HG03039 (cell line): ENCODE data around the gene CAVIN2.

Experiments
- ATAC-seq: cut with Tn5 transposase; IDR thresholded peaks from one replicate; pipeline ENCODE4 v1.9.1; 2021; ENCODE audit warnings: mild to moderate bottlenecking, moderate library complexity; ENCODE audit not compliant: unreplicated experiment

Gene CAVIN2

GRCh38 chr2:191866195-191866594 is 19.3 kb upstream of the CAVIN2 start:
- no peak for ATAC-seq

DNA sequence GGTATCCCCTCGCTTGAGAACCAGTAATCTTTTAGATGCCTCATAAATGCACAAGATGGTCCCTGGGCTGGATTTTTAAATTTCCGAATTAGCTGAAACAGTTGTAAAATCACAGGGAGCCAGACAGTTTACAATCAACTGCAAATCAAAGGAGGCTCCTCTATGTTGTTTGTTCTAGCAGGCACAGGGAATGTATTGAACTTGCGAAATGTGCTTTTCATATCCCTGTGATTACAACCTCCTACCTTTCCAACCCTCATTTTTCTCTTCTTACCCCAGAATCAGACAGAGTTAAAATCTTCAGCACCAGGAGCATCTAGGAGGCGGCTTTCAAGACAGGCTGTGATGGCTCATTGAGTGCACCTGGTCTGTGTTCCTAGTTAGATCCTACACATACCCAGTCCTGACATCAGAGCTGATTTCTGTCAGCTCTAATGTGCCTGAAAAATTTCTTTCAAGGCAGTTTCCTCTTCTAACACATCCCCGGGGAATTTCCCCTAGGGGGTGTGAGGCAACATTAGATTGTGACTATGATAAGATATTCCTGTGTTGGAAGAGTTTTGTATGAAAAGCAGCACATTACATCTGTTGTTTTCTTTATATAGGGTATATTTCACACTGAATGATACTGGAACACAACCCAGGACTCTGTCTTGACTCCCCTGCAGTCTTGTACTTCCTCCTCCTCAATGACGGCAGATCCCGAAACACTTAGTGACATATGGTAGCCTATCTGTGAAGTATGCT is 17.9 kb upstream of the CAVIN2 start:
- ATAC-seq = no peak

- no peak for ATAC-seq
Measured at GRCh38 chr2:191863988-191864387, 17.1 kb upstream of the CAVIN2 start.

DNA sequence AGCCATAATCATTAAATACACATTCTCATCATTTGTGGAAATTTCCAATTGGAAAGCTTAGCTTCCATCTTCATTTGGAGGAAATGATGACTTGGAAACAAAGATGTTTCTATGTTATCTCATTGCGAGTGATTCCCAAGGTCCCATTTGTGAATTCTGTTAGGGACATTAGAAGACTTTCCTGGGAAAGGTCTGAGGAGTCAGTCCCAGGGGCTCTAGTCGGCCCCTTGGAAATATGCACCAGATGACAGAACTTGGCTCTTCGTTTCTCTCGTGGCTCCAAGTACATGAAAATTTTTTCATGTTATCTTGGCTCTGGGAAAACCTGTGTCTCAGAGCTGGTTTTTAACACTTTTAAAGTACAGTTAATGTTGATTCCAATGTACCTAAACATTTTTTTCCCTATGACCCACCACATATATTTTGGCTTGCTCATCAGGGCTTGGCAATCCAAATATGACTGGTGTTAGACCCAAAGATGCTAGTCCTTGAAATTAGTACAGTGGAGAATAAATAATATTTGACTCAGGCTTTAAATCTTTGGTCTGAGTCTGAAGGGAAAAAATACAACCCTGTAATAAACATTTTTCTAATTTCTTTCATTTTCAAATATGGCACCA is 15.4 kb upstream of the CAVIN2 start:
- ATAC-seq = no peak

GRCh38 chr2:191860760-191861466 is 14.0 kb upstream of the CAVIN2 start:
- ATAC-seq = no peak

DNA sequence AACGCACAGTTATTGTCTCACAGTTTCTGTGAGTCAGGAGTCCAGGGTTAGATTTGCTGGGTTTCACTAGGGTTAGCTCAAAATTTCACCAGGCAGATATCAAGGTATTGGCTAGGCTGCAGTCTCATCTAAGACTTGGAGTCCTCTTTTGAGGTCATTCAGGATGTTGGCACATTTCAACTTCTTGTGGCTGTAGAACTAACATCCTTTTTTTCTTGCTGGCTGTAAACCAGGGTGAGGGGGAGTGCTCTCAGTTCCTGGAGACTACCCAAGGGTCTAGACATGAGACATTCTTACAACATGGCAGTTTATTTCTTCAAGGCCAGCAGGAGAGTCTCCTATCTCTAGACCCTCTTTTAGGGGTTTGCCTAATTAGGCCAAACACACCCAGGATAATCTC is 12.8 kb upstream of the CAVIN2 start:
- no peak for ATAC-seq

- ATAC-seq = no peak
Measured at GRCh38 chr2:191857886-191858285, 11.0 kb upstream of the CAVIN2 start.

GRCh38 chr2:191857259-191857805 is 10.4 kb upstream of the CAVIN2 start:
- no peak for ATAC-seq

DNA sequence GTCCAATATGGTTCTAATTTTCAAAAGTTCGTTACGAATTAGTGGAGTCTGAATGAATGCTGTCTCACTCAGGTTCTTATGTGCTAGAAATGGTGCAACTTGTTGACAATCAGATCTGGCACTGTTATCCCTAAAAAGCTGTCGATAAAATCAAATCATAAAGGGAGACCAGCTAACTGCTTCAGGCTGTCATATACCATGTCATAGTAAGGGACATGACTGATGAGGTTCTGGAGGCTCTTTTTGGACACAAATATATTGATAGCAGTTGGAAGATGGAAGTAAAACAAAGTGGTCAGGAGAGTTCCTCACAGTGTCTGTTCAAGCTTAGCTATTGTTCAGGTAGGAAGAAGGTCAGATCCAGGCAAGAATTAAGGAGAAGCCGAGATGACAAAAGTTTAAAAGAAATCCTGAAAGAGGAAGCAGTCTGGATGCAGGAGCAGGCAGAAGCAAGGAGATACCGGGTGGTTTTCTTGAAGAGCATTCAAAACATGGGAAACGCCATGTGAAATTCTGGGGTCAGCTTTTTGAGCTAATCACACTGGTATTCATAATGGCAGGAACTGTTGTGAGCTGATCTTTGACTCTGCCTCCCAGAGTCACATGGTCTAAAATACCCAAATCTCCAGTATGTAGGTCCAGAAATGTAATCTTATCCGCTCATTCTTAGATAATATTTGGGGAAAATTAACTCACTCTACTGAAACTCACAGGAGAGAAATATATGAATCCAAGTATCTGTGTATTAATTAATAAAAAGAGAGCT is 9.4 kb upstream of the CAVIN2 start:
- ATAC-seq = no peak

- no peak for ATAC-seq
Measured at GRCh38 chr2:191855382-191855781, 8.5 kb upstream of the CAVIN2 start.

GRCh38 chr2:191854382-191855372 is 7.8 kb upstream of the CAVIN2 start:
- no peak for ATAC-seq

GRCh38 chr2:191853843-191854242 is 7.0 kb upstream of the CAVIN2 start:
- ATAC-seq = no peak

GRCh38 chr2:191851158-191851557 is 4.3 kb upstream of the CAVIN2 start:
- no peak for ATAC-seq

DNA sequence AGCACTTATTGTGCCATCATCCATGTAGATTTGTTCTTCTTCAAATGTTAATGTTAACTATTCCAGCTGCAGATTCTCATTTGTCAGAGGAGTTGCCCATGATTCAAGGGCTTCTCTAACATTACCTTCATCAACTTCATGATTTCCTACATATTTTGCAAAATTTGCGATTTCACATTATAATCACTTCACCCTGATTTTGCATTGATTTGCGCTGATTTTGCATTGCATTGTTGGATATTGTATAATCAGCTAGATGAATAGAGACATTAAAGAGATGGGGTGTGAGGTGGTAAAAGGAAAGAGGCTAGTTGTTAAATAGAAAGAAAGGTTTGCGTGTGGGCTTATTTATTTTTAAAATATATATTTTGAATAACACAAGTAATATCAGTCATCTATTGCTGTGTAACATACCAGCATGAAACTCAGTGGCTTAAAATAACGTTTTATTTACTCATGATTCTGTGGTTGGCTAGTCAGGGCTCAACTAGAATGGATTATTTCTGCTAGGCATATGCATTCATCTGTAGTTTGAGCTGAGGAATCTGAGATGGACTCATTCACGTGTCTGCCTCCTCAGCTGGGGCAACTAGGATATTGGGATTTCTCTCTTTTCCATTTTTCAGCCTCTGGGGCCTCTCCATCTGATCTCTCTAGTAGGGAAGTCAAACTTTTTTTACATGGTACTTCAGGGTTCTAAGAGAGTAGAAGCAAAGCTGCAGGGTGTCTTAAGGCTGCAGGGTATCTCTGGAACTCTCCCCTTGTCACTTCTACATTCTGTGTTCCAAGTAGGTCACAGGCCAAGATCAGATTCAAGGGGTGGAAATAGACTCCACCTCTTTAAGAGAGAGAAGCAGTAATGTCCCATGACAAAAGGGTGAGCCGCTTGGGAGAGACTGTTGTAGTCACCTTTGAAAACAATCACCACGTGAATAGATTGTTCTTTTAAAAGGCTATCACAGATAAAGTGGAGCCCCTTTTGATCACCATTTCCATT is 2.2 kb upstream of the CAVIN2 start:
- no peak for ATAC-seq

DNA sequence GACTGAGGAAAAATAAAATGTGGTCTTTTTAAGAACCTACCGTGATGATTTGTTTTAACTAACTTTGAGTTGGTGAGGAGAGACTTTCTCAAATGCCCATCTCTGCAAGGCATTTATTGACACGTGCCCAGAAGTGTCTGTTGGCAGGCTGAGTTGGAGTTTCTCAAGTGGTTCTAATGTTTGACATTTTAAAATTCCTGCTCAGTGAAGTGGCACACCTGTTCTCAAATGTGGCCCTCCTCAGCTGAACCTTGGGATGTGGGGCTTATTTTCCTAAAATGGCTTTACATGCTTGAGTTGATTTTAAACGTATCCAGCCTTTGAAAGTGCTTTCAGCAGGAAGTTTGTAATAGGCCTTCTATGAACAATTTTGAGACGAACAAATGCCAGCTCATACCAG is 876 bp upstream of the CAVIN2 start:
- ATAC-seq = no peak

GRCh38 chr2:191845876-191846514 is 893 bp downstream of the CAVIN2 start:
- no peak for ATAC-seq

DNA sequence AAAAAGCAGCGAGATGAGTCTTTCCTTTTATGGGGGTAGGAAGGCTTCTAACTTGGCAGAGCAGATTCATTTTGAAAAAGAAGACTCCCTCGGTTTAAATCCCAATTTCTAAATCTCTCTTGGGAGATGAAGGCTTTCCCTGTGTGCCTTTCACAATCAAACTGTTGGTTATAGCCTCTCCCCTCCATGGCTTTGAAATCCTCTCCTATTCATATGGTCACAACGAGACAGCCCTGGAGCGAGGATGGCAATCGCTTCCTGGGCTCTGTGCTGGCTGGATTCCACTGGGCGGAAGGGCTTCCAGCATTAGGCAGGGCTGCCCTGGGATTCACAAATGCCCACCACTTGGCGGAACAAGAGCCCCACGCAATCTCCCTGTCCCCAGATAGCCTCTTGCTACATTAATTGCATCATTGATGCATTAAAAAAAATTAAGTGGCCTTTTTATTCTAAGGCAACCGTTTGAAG is 1.6 kb downstream of the CAVIN2 start:
- no peak for ATAC-seq

DNA sequence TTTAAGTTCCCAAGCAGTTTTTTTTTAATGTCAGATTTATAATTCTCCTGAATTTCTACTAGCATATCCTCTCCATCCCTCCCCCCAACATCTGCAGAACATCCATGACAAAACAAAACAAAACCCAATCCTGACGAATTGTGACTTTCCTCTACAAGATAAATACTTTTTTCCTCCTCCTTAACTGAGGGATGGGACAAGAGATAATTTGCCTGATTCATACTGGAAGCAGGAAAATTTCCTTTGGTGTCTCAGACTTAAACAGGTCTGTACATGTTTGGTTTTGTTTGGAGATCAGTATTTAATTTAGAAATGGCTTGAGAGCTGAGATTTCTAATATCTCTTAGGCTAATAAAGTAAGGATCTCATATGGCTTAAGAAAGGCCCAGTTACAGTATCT is 2.2 kb downstream of the CAVIN2 start:
- ATAC-seq = no peak
